Neural progenitor cell (in vitro differentiated cells): ENCODE data around the gene NPR2.

ENCODE experiments used
- EZH2 ChIP-seq: fragments of 200-600 bp; sonication (generic); IDR thresholded peaks from 2 replicates; pipeline ENCODE4 v1.6.1; 2017; ENCODE audit warnings: antibody characterized with exemption, mild to moderate bottlenecking, moderate library complexity
- EZH2phosphoT487 ChIP-seq: fragments of 200-600 bp; sonication (generic); IDR thresholded peaks from 2 replicates; pipeline ENCODE4 v1.6.1; 2017; ENCODE audit warnings: antibody characterized with exemption
- TF ChIP-seq, protein P1 (sequence below): fragments of 200-600 bp; sonication (generic); IDR thresholded peaks from 2 replicates; pipeline ENCODE4 v1.5.1; 2017; ENCODE audit warnings: antibody characterized with exemption, mild to moderate bottlenecking

DNA sequence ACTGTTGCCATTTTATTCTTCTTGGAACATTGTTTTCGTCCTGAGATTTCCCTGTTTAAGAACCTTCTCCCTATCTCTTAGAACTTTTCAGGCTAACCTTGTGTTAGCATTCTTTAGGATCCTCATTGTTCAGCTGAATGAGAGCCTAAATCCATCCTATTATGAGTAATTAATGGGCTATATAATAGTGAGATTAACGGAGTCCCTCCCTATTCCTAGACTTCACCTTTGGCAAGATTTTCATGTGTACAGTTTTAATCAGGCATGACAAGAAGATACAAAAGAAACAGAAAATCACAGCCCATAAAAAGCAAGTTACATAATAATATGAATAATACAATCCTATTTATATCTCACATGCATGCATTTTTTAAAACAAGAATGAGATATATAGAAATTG, 28.2 kb upstream of the NPR2 start:
- TF ChIP-seq, protein P1, sequence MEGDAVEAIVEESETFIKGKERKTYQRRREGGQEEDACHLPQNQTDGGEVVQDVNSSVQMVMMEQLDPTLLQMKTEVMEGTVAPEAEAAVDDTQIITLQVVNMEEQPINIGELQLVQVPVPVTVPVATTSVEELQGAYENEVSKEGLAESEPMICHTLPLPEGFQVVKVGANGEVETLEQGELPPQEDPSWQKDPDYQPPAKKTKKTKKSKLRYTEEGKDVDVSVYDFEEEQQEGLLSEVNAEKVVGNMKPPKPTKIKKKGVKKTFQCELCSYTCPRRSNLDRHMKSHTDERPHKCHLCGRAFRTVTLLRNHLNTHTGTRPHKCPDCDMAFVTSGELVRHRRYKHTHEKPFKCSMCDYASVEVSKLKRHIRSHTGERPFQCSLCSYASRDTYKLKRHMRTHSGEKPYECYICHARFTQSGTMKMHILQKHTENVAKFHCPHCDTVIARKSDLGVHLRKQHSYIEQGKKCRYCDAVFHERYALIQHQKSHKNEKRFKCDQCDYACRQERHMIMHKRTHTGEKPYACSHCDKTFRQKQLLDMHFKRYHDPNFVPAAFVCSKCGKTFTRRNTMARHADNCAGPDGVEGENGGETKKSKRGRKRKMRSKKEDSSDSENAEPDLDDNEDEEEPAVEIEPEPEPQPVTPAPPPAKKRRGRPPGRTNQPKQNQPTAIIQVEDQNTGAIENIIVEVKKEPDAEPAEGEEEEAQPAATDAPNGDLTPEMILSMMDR = no peak
- TF ChIP-seq EZH2phosphoT487 = no peak
- no peak for TF ChIP-seq EZH2
